ENCODE data around the gene SUGCT.

The SUGCT gene

GRCh38 chr7:40848541-40849221 lies 713.9 kb downstream of the SUGCT start:
- DNase-seq: no peak

GRCh38 chr7:40850017-40850416 lies 715.2 kb downstream of the SUGCT start:
- DNase-seq: no peak

GRCh38 chr7:40851001-40851400 lies 716.2 kb downstream of the SUGCT start:
- no peak for DNase-seq

- DNase-seq: no peak
Observed at GRCh38 chr7:40859076-40859475, 724.3 kb downstream of the SUGCT start.

- DNase-seq: no peak
Observed at GRCh38 chr7:40859965-40860543, 725.2 kb downstream of the SUGCT start.

- DNase-seq: no peak
Observed at GRCh38 chr7:40865441-40866233, 730.8 kb downstream of the SUGCT start.

- no peak for DNase-seq
Observed at GRCh38 chr7:40866601-40867000, 731.8 kb downstream of the SUGCT start.

- DNase-seq: no peak
Observed at GRCh38 chr7:40870108-40870507, 735.3 kb downstream of the SUGCT start.

GRCh38 chr7:40873248-40873647 lies 738.4 kb downstream of the SUGCT start:
- no peak for DNase-seq

- no peak for DNase-seq
Observed at GRCh38 chr7:40874756-40875155, 740.0 kb downstream of the SUGCT start.

GRCh38 chr7:40876601-40877000 lies 741.8 kb downstream of the SUGCT start:
- no peak for DNase-seq

- no peak for DNase-seq
Observed at GRCh38 chr7:40879941-40880543, 745.2 kb downstream of the SUGCT start.

GRCh38 chr7:40880581-40880980 lies 745.8 kb downstream of the SUGCT start:
- no peak for DNase-seq

- no peak for DNase-seq
Observed at GRCh38 chr7:40881405-40881926, 746.7 kb downstream of the SUGCT start.

GRCh38 chr7:40882071-40882658 lies 747.4 kb downstream of the SUGCT start:
- DNase-seq: no peak

- DNase-seq: no peak
Observed at GRCh38 chr7:40883826-40884225, 749.0 kb downstream of the SUGCT start.

GRCh38 chr7:40884241-40884640 lies 749.4 kb downstream of the SUGCT start:
- DNase-seq: no peak

- DNase-seq: no peak
Observed at GRCh38 chr7:40885503-40885902, 750.7 kb downstream of the SUGCT start.

- DNase-seq: no peak
Observed at GRCh38 chr7:40887099-40887498, 752.3 kb downstream of the SUGCT start.

GRCh38 chr7:40888499-40888898 lies 753.7 kb downstream of the SUGCT start:
- no peak for DNase-seq

- no peak for DNase-seq
Observed at GRCh38 chr7:40889099-40889498, 754.3 kb downstream of the SUGCT start.

GRCh38 chr7:40889539-40889938 lies 754.7 kb downstream of the SUGCT start:
- no peak for DNase-seq

- DNase-seq: no peak
Observed at GRCh38 chr7:40890088-40890692, 755.4 kb downstream of the SUGCT start.

All from kidney glomerular epithelial cell (primary cell).